GM13977 (cell line): ENCODE results near the gene IL1RL1.

Experiments used
- DNase-seq: peaks from one replicate; pipeline ENCODE4 v3.0.0; 2012; ENCODE audit warnings: low spot score
- in situ Hi-C: fragments of 300-500 bp; cut with MboI; formaldehyde crosslinking; loops from one replicate; pipeline ENCODE4 v1.12.0; 2022; ENCODE audit warnings: low sequenced_read_pairs, low pct_unique_long_range_greater_than_20kb, mixed read lengths, inconsistent platforms; ENCODE audit not compliant: unreplicated experiment
- TF ChIP-seq, protein P1 (sequence below): IDR thresholded peaks from 2 replicates; pipeline ENCODE4 v1.5.1; 2012; ENCODE audit warnings: mild to moderate bottlenecking, control low read depth; ENCODE audit not compliant: insufficient read depth; ENCODE audit errors: extremely low read depth, missing control alignments

IL1RL1 gene

DNA sequence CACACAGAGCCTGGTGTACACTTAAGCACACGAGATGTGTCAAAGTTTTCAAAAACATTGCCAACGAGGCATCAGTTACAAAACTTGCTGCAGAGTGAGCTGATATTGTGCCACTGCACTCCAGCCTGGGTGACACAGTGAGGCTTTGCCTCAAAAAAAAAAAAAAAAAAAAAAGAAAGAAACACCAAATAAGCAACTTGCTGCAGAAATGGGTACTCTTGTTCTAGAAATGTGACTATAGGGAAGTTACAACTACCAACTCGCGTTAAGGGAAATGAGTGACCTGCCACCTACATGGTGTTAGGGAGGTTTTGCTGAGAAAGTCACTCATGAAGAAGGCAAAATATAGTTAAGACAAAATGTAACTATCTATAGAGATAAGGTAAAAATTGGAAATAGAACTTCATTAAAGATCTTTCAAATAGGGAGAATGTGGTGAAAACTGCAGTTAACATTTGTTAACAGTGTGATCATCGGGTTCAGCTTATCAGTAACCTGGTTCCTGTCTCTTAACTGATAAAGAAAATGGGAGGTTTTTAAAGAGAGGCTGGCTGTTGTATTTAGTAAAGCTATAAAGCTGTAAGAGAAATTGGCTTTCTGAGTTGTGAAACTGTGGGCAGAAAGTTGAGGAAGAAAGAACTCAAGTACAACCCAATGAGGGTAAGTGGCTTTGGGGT is at the start of gene IL1RL1:
IL1RL1 (plus strand) TSS at position 600 of the 677 bp plus-strand sequence. CDS start 26,702 bp downstream, outside the sequence.
- DNase-seq, result no peak
- in situ Hi-C loops, result loop anchor here (25.0 kb wide), 2 partner anchors 99 to 126 kb away; no protein-coding TSS in a partner anchor
- TF ChIP-seq, protein P1, sequence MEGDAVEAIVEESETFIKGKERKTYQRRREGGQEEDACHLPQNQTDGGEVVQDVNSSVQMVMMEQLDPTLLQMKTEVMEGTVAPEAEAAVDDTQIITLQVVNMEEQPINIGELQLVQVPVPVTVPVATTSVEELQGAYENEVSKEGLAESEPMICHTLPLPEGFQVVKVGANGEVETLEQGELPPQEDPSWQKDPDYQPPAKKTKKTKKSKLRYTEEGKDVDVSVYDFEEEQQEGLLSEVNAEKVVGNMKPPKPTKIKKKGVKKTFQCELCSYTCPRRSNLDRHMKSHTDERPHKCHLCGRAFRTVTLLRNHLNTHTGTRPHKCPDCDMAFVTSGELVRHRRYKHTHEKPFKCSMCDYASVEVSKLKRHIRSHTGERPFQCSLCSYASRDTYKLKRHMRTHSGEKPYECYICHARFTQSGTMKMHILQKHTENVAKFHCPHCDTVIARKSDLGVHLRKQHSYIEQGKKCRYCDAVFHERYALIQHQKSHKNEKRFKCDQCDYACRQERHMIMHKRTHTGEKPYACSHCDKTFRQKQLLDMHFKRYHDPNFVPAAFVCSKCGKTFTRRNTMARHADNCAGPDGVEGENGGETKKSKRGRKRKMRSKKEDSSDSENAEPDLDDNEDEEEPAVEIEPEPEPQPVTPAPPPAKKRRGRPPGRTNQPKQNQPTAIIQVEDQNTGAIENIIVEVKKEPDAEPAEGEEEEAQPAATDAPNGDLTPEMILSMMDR, result no peak

DNA sequence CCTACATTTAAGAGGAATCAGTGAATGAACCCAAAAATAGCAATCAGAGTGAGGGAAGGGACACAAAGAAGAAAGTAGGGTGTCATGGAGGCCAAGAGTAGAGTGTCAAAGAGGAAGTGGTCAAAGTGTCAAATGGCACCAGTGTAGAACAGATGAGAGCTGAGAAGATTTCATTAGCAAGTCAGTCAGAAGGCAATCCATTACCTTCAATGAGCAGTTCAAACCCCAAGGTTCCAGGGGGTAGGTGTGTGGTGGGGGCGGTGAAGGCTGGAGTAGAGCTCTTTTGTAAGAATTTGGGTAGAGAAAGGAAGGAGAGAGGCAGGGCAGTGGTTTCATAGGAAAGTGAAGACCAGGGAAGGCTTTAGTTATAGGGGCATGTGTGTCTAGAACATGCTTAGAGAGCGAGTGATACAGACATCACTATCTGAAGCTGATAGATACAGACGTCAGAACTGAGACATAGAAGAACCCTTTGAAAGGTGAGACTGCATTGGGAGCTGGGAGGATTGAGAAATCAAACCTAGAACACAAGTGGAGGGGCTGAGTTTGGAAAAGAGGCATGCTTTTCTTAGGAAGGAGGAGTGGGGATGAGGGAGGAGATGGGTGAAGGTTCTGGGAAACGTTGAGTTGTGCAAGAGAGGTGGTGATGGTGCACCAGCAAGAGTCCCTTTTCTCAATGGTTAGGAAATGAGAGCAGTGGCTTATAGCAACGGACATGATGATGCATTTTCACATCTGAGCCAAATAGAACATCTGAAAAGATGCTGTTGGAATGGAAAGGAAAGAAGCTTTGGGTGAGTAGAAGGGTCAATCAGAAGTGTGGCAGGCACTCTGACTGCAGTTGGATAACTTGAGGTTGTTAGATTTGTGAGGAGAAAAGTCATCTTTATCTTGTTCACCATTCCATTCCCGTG is 48.9 kb upstream of the IL1RL1 start:
- TF ChIP-seq, protein P1, result no peak
- in situ Hi-C loops, result no loop called here
- DNase-seq, result no peak

DNA sequence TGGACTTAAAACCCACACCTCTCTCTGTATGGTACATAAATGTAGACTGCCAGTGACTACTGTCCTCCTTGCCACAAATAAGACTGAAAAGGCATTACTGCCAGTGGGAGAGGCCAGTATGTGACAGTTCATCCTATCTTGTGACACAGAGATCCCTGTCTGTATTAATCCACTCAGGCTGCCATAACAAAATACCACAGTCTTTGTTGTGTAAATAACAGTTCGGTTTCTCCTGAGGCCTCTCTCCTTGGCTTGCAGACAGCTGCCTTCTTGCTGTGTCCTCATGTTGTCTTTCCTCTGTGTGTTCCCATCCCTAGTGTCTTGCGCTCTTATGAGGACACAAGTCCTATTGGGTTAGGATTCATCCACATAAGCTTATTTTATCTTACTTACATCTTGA is 46.4 kb upstream of the IL1RL1 start:
- no peak for DNase-seq
- TF ChIP-seq, protein P1, result no peak
- in situ Hi-C loops, result no loop called here

DNA sequence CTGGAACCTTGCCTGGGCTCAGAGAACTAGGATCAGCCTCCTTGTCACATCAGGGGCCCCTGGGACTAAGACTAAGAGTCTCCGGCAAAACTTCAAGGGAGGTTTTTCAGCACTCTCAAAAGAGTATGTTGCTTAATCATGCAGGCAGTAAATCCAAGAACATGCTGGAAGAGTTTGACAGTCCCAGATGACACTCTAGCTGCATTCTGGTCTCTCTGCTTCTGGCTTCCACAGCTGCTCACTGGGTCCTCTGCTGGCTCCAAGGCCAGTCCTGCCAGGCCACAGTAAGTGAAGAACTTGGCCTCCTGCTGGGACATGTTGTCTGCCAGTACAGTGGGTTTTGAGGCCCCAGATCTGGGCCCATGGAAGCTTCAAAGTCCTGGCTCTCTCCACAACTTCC is 45.2 kb upstream of the IL1RL1 start:
- in situ Hi-C loops, result no loop called here
- DNase-seq, result no peak
- TF ChIP-seq, protein P1, result no peak

DNA sequence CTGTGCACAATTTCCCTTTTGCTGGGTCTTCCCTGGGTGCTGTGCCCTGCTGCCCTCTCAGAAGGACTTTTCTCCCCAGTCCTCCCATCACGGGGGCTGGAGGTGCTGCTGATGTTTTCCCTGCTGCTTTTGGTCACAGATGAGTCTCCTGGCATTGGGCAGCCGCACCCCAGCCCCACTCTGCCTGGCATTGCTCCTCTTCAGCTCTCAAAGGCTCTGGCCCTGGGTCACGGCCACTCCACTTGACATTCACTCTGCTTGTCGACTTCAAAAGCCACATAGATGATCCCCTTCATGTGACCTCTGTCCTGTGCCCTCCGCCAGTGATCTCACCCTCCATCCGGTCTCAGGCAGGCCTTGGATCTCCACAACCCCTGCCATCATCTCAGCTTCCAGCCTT is 43.6 kb upstream of the IL1RL1 start:
- DNase-seq, result no peak
- TF ChIP-seq, protein P1, result no peak
- in situ Hi-C loops, result no loop called here

DNA sequence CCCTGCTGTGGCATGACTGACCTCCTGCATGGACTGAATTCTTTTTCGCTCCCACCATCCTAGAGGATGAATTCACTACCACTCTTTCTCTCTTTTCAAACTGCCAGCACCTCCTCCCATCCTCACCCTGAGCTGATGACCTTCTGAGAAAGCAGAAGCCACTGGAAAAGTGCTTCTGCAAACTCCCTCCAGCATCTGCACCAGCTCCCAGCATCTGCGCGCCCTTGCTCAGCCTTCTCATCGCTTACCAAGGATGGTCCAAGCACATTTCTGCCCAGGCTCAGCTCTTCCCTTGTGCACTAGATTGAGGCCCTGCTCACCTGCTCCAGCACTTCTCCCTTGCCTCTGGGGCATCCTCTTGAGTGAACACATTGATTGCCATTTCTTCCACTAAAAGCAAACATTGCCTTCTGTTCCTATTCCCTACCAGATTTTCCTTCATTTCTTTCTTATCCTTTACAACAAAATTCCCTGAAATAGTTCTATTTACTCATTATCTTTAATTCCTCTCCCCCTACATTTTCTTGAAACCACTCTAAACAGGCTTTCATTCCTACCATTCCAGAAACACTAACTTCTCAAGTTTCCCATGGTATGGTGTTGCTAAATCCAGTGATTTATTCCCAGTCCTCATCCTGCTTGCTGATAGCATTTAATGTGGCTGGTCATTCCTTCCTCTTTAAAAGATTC is 42.7 kb upstream of the IL1RL1 start:
- in situ Hi-C loops, result no loop called here
- TF ChIP-seq, protein P1, result no peak
- DNase-seq, result no peak
